NCI-H2029 treated with DMSO at 0.1 percent for 48 hours (cell line): Measurements from ENCODE around the gene RHBDF2.
"Not testable (repeated sequence)": the region's sequence is repeated elsewhere in the genome, so short reads cannot be mapped to it uniquely, and the experiment has no call there.

ENCODE experiments used
- DNase-seq: peaks from one replicate; lab custom pipeline; 2025; lab: John Stamatoyannopoulos, UW

RHBDF2 gene

GRCh38 chr17:76538281-76538931 is 37.2 kb upstream of the RHBDF2 start:
- DNase-seq, result no peak

- DNase-seq, result no peak
These were observed 36.5 kb upstream of the RHBDF2 start, which contains the start of gene CYGB for GRCh38 chr17:76537578-76538280. CYGB (minus strand) TSS chr17:76537709; CDS start chr17:76537542, 167 bp downstream.

- no peak for DNase-seq
These were observed 36.0 kb upstream of the RHBDF2 start for GRCh38 chr17:76537288-76537577.

GRCh38 chr17:76536511-76537287 is 35.5 kb upstream of the RHBDF2 start:
- DNase-seq, result no peak

GRCh38 chr17:76535788-76536510 is 34.7 kb upstream of the RHBDF2 start:
- DNase-seq, result no peak

GRCh38 chr17:76534831-76535732 is 33.9 kb upstream of the RHBDF2 start:
- DNase-seq, result no peak

GRCh38 chr17:76533640-76534359 is 32.6 kb upstream of the RHBDF2 start:
- DNase-seq, result not testable (repeated sequence)

- DNase-seq, result no peak
These were observed 30.9 kb upstream of the RHBDF2 start for GRCh38 chr17:76532072-76532651.

- DNase-seq, result no peak
These were observed 30.3 kb upstream of the RHBDF2 start for GRCh38 chr17:76531486-76532038.

- DNase-seq, result no peak
These were observed 29.7 kb upstream of the RHBDF2 start for GRCh38 chr17:76530811-76531485.

GRCh38 chr17:76530095-76530723 is 29.0 kb upstream of the RHBDF2 start:
- DNase-seq, result no peak

GRCh38 chr17:76529224-76530094 is 28.2 kb upstream of the RHBDF2 start:
- no peak for DNase-seq

- DNase-seq, result no peak
These were observed 27.5 kb upstream of the RHBDF2 start for GRCh38 chr17:76528528-76529223.

- no peak for DNase-seq
These were observed 26.9 kb upstream of the RHBDF2 start for GRCh38 chr17:76528156-76528527.

GRCh38 chr17:76527430-76528111 is 26.3 kb upstream of the RHBDF2 start:
- DNase-seq, result no peak

GRCh38 chr17:76527016-76527415 is 25.8 kb upstream of the RHBDF2 start:
- not testable (repeated sequence) for DNase-seq

GRCh38 chr17:76525513-76525833 is 24.2 kb upstream of the RHBDF2 start:
- DNase-seq, result not testable (repeated sequence)
